ENCODE results near the gene ARHGAP22. TPM values are rescaled to one million over a fixed set of nuclear protein-coding genes. Genes with fewer than 3 reads are reported as not detected.

ARHGAP22 gene
- total and polyA plus RNA-seq, 4 donors: 0.23 to 2.3 (median 0.54) TPM

GRCh38 chr10:48587101-48587500 lies 17.8 kb downstream of the ARHGAP22 start:
- no peak overlapping the region for H3K4me3 ChIP-seq (ENCODE audit: low read depth in 1 of 3, low read length in 3 of 3)
- DNase-seq (ENCODE audit: low spot score): no peak
- no peaks in the 10 kb centered on the region for H3K4me1 ChIP-seq (ENCODE audit: control insufficient read depth in 4 of 4, insufficient read depth in 4 of 4, low read length in 3 of 4)
- H3K36me3 ChIP-seq (ENCODE audit: control insufficient read depth in 4 of 4, insufficient read depth in 3 of 4, low read depth in 1 of 4, low read length in 3 of 4): no peaks in the 10 kb centered on the region
- H3K27ac ChIP-seq (ENCODE audit: low read depth in 1 of 2, low read length in 2 of 2): no peak overlapping the region
- no peaks in the 10 kb centered on the region for H3K9me3 ChIP-seq (ENCODE audit: control insufficient read depth in 4 of 4, low read length in 3 of 4)
- 69% methylated on average over 2 of the region's 2 CpGs for WGBS
- TF ChIP-seq FOXA1 (IDR thresholded peaks at IDR 0.05): no peak
- TF ChIP-seq NR2F2 (IDR thresholded peaks at IDR 0.05): no peak
- TF ChIP-seq RAD21 (IDR thresholded peaks at IDR 0.05): no peak
- TF ChIP-seq MAX (IDR thresholded peaks at IDR 0.05): no peak
- TF ChIP-seq YY1 (IDR thresholded peaks at IDR 0.05): no peak
- TF ChIP-seq RXRA (IDR thresholded peaks at IDR 0.05): no peak
- TF ChIP-seq ZBTB33 (IDR thresholded peaks at IDR 0.05): no peak
- no peak for TF ChIP-seq CTCF (IDR thresholded peaks at IDR 0.05; ENCODE audit: low read depth, low read length, missing input control)
- no peak for TF ChIP-seq JUND (IDR thresholded peaks at IDR 0.05)
- TF ChIP-seq EGR1 (IDR thresholded peaks at IDR 0.05; ENCODE audit: low read depth in 2 of 2): no peak
- H3K9ac ChIP-seq (ENCODE audit: low read depth in 1 of 2, low read length in 2 of 2): no peak overlapping the region
- H3K27me3 ChIP-seq (ENCODE audit: control insufficient read depth in 4 of 4, insufficient read depth in 4 of 4, low read length in 3 of 4): no peaks in the 10 kb centered on the region

- no peak for DNase-seq (ENCODE audit: low spot score)
- TF ChIP-seq HNF4A (conservative IDR thresholded peaks at IDR 0.05): no peak
- no peak for TF ChIP-seq MAX (IDR thresholded peaks at IDR 0.05)
- TF ChIP-seq ATF3 (IDR thresholded peaks at IDR 0.05): no peak
- no peak for TF ChIP-seq TAF1 (conservative IDR thresholded peaks at IDR 0.05)
- no peak for TF ChIP-seq FOXA1 (IDR thresholded peaks at IDR 0.05)
- H3K9me3 ChIP-seq (ENCODE audit: control insufficient read depth in 4 of 4, low read length in 3 of 4): no peaks in the 10 kb centered on the region
- H3K9ac ChIP-seq (ENCODE audit: low read depth in 1 of 2, low read length in 2 of 2): no peak overlapping the region
- no peaks in the 10 kb centered on the region for H3K27me3 ChIP-seq (ENCODE audit: control insufficient read depth in 4 of 4, insufficient read depth in 4 of 4, low read length in 3 of 4)
- H3K27ac ChIP-seq (ENCODE audit: low read depth in 1 of 2, low read length in 2 of 2): no peak overlapping the region
- 87% methylated on average over 10 of the region's 10 CpGs for WGBS
- H3K36me3 ChIP-seq (ENCODE audit: control insufficient read depth in 4 of 4, insufficient read depth in 3 of 4, low read depth in 1 of 4, low read length in 3 of 4): no peaks in the 10 kb centered on the region
- H3K4me1 ChIP-seq (ENCODE audit: control insufficient read depth in 4 of 4, insufficient read depth in 4 of 4, low read length in 3 of 4): no peaks in the 10 kb centered on the region
- no peak overlapping the region for H3K4me3 ChIP-seq (ENCODE audit: low read depth in 1 of 3, low read length in 3 of 3)
Measured at GRCh38 chr10:48582970-48583369, 21.9 kb downstream of the ARHGAP22 start.

- no peak overlapping the region for H3K9ac ChIP-seq (ENCODE audit: low read depth in 1 of 2, low read length in 2 of 2)
- H3K4me3 ChIP-seq (ENCODE audit: low read depth in 1 of 3, low read length in 3 of 3): no peak overlapping the region
- 75% methylated on average over 5 of the region's 5 CpGs for WGBS
- H3K4me1 ChIP-seq (ENCODE audit: control insufficient read depth in 4 of 4, insufficient read depth in 4 of 4, low read length in 3 of 4): no peaks in the 10 kb centered on the region
- H3K27me3 ChIP-seq (ENCODE audit: control insufficient read depth in 4 of 4, insufficient read depth in 4 of 4, low read length in 3 of 4): no peaks in the 10 kb centered on the region
- no peak overlapping the region for H3K27ac ChIP-seq (ENCODE audit: low read depth in 1 of 2, low read length in 2 of 2)
- no peak for DNase-seq (ENCODE audit: low spot score)
- H3K9me3 ChIP-seq (ENCODE audit: control insufficient read depth in 4 of 4, low read length in 3 of 4): no peaks in the 10 kb centered on the region
- no peak for TF ChIP-seq NR2F2 (IDR thresholded peaks at IDR 0.05)
- no peak for TF ChIP-seq CTCF (IDR thresholded peaks at IDR 0.05; ENCODE audit: low read depth, low read length, missing input control)
- no peak for TF ChIP-seq JUND (IDR thresholded peaks at IDR 0.05)
- TF ChIP-seq REST (IDR thresholded peaks at IDR 0.05): no peak
- no peaks in the 10 kb centered on the region for H3K36me3 ChIP-seq (ENCODE audit: control insufficient read depth in 4 of 4, insufficient read depth in 3 of 4, low read depth in 1 of 4, low read length in 3 of 4)
Measured at GRCh38 chr10:48580236-48580635, 24.6 kb downstream of the ARHGAP22 start.
